SK-N-SH treated with all-trans-retinoic acid at 6 μM for 48 hours (cell line): ENCODE results near the gene ARHGEF7.

Source experiments
- ATAC-seq: fragments of 200-7000 bp; cut with Tn5 transposase; 3 replicates; pipeline ENCODE4 v1.9.1; 2020; ENCODE audit warnings: mild to moderate bottlenecking, moderate library complexity
- ARNTL ChIP-seq: fragments of 450-650 bp; formaldehyde crosslinking; IDR thresholded peaks from 2 replicates; pipeline ENCODE4 v1.5.0; 2020; ENCODE audit warnings: low read depth, mild to moderate bottlenecking, moderate library complexity, borderline replicate concordance
- BACH2 ChIP-seq: fragments of 250-450 bp; sonication (Bioruptor Pico); IDR thresholded peaks from 2 replicates; pipeline ENCODE4 v1.9.0; 2021; ENCODE audit warnings: mild to moderate bottlenecking, borderline replicate concordance
- CSDC2 ChIP-seq: fragments of 250-450 bp; sonication (Bioruptor Pico); IDR thresholded peaks from 2 replicates; pipeline ENCODE4 v1.5.0; 2020; ENCODE audit warnings: mild to moderate bottlenecking, moderate library complexity
- ESRRG ChIP-seq: fragments of 250-450 bp; sonication (Bioruptor Pico); IDR thresholded peaks from 2 replicates; pipeline ENCODE4 v1.6.1; 2021; ENCODE audit warnings: mild to moderate bottlenecking
- GLIS3 ChIP-seq: fragments of 250-450 bp; sonication (Bioruptor Pico); IDR thresholded peaks from 2 replicates; pipeline ENCODE4 v1.5.0; 2020; ENCODE audit warnings: mild to moderate bottlenecking, moderate library complexity
- ISL1 ChIP-seq: fragments of 250-450 bp; sonication (Bioruptor Pico); IDR thresholded peaks from 2 replicates; pipeline ENCODE4 v2.1.2; 2022; ENCODE audit warnings: mild to moderate bottlenecking, moderate library complexity
- OSR1 ChIP-seq: fragments of 250-450 bp; sonication (Bioruptor Pico); IDR thresholded peaks from 2 replicates; pipeline ENCODE4 v1.8.0; 2022; ENCODE audit warnings: moderate library complexity, mild to moderate bottlenecking, inconsistent platforms
- POU6F1 ChIP-seq: fragments of 250-450 bp; sonication (Bioruptor Pico); IDR thresholded peaks from 2 replicates; pipeline ENCODE4 v1.8.0; 2021; ENCODE audit warnings: low read depth, mild to moderate bottlenecking, moderate library complexity, borderline replicate concordance
- PPARA ChIP-seq: fragments of 250-450 bp; sonication (Bioruptor Pico); IDR thresholded peaks from 2 replicates; pipeline ENCODE4 v1.5.0; 2020; ENCODE audit warnings: mild to moderate bottlenecking, borderline replicate concordance
- RARB ChIP-seq: fragments of 250-450 bp; sonication (Bioruptor Pico); IDR thresholded peaks from 2 replicates; pipeline ENCODE4 v1.8.0; 2021; ENCODE audit warnings: mild to moderate bottlenecking, moderate library complexity
- SNAI2 ChIP-seq: fragments of 250-450 bp; sonication (Bioruptor Pico); IDR thresholded peaks from 2 replicates; pipeline ENCODE4 v1.5.0; 2020; ENCODE audit warnings: mild to moderate bottlenecking, moderate library complexity
- TCF4 ChIP-seq: fragments of 250-450 bp; sonication (Bioruptor Pico); IDR thresholded peaks from 2 replicates; pipeline ENCODE4 v1.8.0; 2021; ENCODE audit warnings: mild to moderate bottlenecking, moderate library complexity, borderline replicate concordance
- TOX ChIP-seq: fragments of 250-450 bp; sonication (Bioruptor Pico); IDR thresholded peaks from 2 replicates; pipeline ENCODE4 v1.8.0; 2021; ENCODE audit warnings: mild to moderate bottlenecking, moderate library complexity, borderline replicate concordance
- TSHZ2 ChIP-seq: fragments of 250-450 bp; sonication (Bioruptor Pico); IDR thresholded peaks from 2 replicates; pipeline ENCODE4 v1.5.0; 2020; ENCODE audit warnings: mild to moderate bottlenecking, moderate library complexity
- ZFP3 ChIP-seq: fragments of 250-450 bp; sonication (Bioruptor Pico); IDR thresholded peaks from 2 replicates; pipeline ENCODE4 v1.5.0; 2020; ENCODE audit warnings: mild to moderate bottlenecking, moderate library complexity
- ZFP30 ChIP-seq: fragments of 450-650 bp; formaldehyde crosslinking; IDR thresholded peaks from 2 replicates; pipeline ENCODE4 v1.5.0; 2022; ENCODE audit warnings: mild to moderate bottlenecking, moderate library complexity
- ZNF565 ChIP-seq: fragments of 450-650 bp; formaldehyde crosslinking; conservative IDR thresholded peaks from 2 replicates; pipeline ENCODE4 v1.5.0; 2020; ENCODE audit warnings: low read depth, mild to moderate bottlenecking, moderate library complexity
- ZNF70 ChIP-seq: fragments of 450-650 bp; formaldehyde crosslinking; IDR thresholded peaks from 2 replicates; pipeline ENCODE4 v1.5.0; 2020; ENCODE audit warnings: mild to moderate bottlenecking, moderate library complexity
- ZNF8 ChIP-seq: fragments of 450-650 bp; formaldehyde crosslinking; IDR thresholded peaks from 2 replicates; pipeline ENCODE4 v1.5.0; 2020; ENCODE audit warnings: mild to moderate bottlenecking, moderate library complexity
- TF ChIP-seq, protein P1 (sequence below): fragments of 250-450 bp; sonication (Bioruptor Pico); IDR thresholded peaks from 2 replicates; pipeline ENCODE4 v1.8.0; 2020; ENCODE audit warnings: mild to moderate bottlenecking, moderate library complexity, borderline replicate concordance
- TF ChIP-seq, protein P2 (sequence below): fragments of 250-450 bp; sonication (Bioruptor Pico); IDR thresholded peaks from 2 replicates; pipeline ENCODE4 v1.5.1; 2021; ENCODE audit warnings: mild to moderate bottlenecking, moderate library complexity
- TF ChIP-seq, protein P3 (sequence below): fragments of 250-450 bp; sonication (Bioruptor Pico); IDR thresholded peaks from 2 replicates; pipeline ENCODE4 v1.5.1; 2020; ENCODE audit warnings: low read depth, mild to moderate bottlenecking, moderate library complexity

The ARHGEF7 gene

GRCh38 chr13:111092685-111093084 lies 22.4 kb upstream of the ARHGEF7 start (continued):
- TF ChIP-seq, protein P1, sequence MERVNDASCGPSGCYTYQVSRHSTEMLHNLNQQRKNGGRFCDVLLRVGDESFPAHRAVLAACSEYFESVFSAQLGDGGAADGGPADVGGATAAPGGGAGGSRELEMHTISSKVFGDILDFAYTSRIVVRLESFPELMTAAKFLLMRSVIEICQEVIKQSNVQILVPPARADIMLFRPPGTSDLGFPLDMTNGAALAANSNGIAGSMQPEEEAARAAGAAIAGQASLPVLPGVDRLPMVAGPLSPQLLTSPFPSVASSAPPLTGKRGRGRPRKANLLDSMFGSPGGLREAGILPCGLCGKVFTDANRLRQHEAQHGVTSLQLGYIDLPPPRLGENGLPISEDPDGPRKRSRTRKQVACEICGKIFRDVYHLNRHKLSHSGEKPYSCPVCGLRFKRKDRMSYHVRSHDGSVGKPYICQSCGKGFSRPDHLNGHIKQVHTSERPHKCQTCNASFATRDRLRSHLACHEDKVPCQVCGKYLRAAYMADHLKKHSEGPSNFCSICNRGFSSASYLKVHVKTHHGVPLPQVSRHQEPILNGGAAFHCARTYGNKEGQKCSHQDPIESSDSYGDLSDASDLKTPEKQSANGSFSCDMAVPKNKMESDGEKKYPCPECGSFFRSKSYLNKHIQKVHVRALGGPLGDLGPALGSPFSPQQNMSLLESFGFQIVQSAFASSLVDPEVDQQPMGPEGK (CRISPR knock-in tag): no peak
- no peak for TF ChIP-seq GLIS3
- no peak for TF ChIP-seq PPARA
- TF ChIP-seq ARNTL: no peak
- TF ChIP-seq ZNF8 (CRISPR knock-in tag): no peak
- no peak for TF ChIP-seq ZNF70 (CRISPR knock-in tag)
- TF ChIP-seq BACH2 (CRISPR knock-in tag): no peak

DNA sequence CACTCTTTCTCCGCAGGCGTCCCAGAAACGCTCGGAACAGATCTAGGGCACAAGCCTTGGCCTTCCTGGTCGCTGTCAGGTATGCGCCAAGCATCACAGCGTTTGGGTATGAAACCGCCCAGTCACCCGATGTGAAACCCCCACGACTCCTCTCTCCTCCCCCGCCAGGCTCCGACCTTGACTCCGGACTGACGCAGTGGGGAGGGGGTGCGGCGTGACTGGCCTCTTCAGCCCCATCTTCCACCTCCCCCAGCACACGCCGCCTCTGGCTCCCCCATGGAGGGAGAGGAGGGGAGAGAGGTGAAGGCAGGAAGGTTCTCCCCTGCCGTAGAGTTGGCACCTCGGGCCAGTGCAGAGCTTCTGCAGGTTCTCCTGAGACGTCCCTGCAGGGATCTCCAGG lies 22.0 kb upstream of the ARHGEF7 start:
- TF ChIP-seq POU6F1 (no peak), ZFP30 (CRISPR knock-in tag) (no peak), RARB (CRISPR knock-in tag) (no peak), ZNF565 (no peak), GLIS3 (no peak), TCF4 (CRISPR knock-in tag) (no peak), BACH2 (CRISPR knock-in tag) (no peak), CSDC2 (CRISPR knock-in tag) (no peak), ZNF70 (CRISPR knock-in tag) (no peak), ESRRG (no peak), TOX (CRISPR knock-in tag) (no peak), ARNTL (no peak), ISL1 (CRISPR knock-in tag) (no peak), OSR1 (no peak)
- TF ChIP-seq, protein P1 (CRISPR knock-in tag): no peak
- TF ChIP-seq, protein P2, sequence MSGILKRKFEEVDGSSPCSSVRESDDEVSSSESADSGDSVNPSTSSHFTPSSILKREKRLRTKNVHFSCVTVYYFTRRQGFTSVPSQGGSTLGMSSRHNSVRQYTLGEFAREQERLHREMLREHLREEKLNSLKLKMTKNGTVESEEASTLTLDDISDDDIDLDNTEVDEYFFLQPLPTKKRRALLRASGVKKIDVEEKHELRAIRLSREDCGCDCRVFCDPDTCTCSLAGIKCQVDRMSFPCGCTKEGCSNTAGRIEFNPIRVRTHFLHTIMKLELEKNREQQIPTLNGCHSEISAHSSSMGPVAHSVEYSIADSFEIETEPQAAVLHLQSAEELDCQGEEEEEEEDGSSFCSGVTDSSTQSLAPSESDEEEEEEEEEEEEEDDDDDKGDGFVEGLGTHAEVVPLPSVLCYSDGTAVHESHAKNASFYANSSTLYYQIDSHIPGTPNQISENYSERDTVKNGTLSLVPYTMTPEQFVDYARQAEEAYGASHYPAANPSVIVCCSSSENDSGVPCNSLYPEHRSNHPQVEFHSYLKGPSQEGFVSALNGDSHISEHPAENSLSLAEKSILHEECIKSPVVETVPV (CRISPR knock-in tag): no peak
- ATAC-seq: no peak

DNA sequence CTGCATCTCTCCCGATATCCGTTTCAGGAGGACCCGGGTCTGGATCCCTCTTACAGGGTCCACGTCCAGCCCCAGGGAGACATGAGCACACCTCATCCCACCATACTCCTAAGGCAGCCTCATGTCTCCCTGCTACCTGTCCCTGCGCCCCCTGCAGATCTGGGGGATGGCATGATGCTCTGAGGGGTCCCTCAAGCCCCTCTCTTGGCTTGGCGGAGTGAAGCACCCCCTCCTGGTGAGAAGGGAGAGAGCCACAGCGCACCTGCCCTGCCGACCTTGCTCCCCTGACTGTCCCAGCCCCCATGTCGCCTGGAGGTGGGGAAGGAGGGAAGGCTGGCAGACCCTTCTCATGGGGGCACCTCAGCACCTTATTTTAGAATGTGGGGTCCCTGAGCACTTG lies 21.5 kb upstream of the ARHGEF7 start:
- no peak for TF ChIP-seq OSR1
- TF ChIP-seq CSDC2 (CRISPR knock-in tag): no peak
- TF ChIP-seq TCF4 (CRISPR knock-in tag): no peak
- no peak for TF ChIP-seq ISL1 (CRISPR knock-in tag)
- TF ChIP-seq ESRRG: no peak
- TF ChIP-seq POU6F1: no peak
- TF ChIP-seq ZNF70 (CRISPR knock-in tag): no peak
- TF ChIP-seq, protein P3, sequence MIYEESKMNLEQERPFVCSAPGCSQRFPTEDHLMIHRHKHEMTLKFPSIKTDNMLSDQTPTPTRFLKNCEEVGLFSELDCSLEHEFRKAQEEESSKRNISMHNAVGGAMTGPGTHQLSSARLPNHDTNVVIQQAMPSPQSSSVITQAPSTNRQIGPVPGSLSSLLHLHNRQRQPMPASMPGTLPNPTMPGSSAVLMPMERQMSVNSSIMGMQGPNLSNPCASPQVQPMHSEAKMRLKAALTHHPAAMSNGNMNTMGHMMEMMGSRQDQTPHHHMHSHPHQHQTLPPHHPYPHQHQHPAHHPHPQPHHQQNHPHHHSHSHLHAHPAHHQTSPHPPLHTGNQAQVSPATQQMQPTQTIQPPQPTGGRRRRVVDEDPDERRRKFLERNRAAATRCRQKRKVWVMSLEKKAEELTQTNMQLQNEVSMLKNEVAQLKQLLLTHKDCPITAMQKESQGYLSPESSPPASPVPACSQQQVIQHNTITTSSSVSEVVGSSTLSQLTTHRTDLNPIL: no peak
- TF ChIP-seq SNAI2 (CRISPR knock-in tag): no peak
- no peak for TF ChIP-seq ZNF565
- no peak for TF ChIP-seq RARB (CRISPR knock-in tag)
- no peak for TF ChIP-seq BACH2 (CRISPR knock-in tag)
- no peak for TF ChIP-seq ZFP30 (CRISPR knock-in tag)
- no peak for TF ChIP-seq GLIS3
- no peak for TF ChIP-seq PPARA
- no peak for TF ChIP-seq ZFP3 (CRISPR knock-in tag)
- TF ChIP-seq, protein P1 (CRISPR knock-in tag): no peak
- no peak for TF ChIP-seq TSHZ2
- no peak for ATAC-seq
